B cell (primary cell): ENCODE results near the gene PXN.

Experiments
- EZH2 ChIP-seq: IDR thresholded peaks from 2 replicates; pipeline ENCODE4 v1.6.1; 2012; ENCODE audit warnings: borderline replicate concordance, low read depth, mild to moderate bottlenecking, moderate library complexity, low read length; ENCODE audit not compliant: insufficient read depth, poor library complexity, severe bottlenecking
- TF ChIP-seq, protein P1 (sequence below): fragments of 200-600 bp; IDR thresholded peaks from one replicate; pipeline ENCODE4 v1.8.0; 2022; ENCODE audit warnings: antibody characterized with exemption, mild to moderate bottlenecking

DNA sequence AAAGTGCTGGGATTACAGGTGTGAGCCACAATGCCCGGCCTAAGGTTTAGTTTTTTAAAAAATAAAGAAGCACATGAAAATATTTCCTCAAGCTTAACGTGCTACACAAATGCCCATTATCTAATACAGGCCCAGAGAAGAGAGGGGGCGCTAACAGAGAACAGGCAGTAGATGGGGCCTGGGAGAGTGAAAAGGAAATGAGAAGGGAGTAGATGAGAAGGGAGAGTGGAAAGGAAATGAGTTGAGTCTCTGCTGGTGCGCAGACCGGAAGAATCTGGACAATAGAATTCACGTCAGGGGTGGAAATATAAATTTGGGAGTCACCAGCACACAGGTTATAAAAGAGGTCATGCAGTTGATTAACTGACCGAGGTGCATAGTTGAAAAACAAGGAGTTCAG lies 10.7 kb downstream of the PXN start:
- TF ChIP-seq, protein P1, sequence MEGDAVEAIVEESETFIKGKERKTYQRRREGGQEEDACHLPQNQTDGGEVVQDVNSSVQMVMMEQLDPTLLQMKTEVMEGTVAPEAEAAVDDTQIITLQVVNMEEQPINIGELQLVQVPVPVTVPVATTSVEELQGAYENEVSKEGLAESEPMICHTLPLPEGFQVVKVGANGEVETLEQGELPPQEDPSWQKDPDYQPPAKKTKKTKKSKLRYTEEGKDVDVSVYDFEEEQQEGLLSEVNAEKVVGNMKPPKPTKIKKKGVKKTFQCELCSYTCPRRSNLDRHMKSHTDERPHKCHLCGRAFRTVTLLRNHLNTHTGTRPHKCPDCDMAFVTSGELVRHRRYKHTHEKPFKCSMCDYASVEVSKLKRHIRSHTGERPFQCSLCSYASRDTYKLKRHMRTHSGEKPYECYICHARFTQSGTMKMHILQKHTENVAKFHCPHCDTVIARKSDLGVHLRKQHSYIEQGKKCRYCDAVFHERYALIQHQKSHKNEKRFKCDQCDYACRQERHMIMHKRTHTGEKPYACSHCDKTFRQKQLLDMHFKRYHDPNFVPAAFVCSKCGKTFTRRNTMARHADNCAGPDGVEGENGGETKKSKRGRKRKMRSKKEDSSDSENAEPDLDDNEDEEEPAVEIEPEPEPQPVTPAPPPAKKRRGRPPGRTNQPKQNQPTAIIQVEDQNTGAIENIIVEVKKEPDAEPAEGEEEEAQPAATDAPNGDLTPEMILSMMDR: no peak
- TF ChIP-seq EZH2: no peak
